ENCODE results near the gene AP4B1. TPM values are rescaled to one million over a fixed set of nuclear protein-coding genes. Genes with fewer than 3 reads are reported as not detected.
A peak's percentile ranks its signal among the peaks of the same experiment; 100 is the strongest.

AP4B1 gene
- total RNA-seq, 3 donors from 2014 or later (not counting 1 experiment from before 2014, with no cell fraction given), result 64.0 to 78.7 (median 77.6) TPM

DNA sequence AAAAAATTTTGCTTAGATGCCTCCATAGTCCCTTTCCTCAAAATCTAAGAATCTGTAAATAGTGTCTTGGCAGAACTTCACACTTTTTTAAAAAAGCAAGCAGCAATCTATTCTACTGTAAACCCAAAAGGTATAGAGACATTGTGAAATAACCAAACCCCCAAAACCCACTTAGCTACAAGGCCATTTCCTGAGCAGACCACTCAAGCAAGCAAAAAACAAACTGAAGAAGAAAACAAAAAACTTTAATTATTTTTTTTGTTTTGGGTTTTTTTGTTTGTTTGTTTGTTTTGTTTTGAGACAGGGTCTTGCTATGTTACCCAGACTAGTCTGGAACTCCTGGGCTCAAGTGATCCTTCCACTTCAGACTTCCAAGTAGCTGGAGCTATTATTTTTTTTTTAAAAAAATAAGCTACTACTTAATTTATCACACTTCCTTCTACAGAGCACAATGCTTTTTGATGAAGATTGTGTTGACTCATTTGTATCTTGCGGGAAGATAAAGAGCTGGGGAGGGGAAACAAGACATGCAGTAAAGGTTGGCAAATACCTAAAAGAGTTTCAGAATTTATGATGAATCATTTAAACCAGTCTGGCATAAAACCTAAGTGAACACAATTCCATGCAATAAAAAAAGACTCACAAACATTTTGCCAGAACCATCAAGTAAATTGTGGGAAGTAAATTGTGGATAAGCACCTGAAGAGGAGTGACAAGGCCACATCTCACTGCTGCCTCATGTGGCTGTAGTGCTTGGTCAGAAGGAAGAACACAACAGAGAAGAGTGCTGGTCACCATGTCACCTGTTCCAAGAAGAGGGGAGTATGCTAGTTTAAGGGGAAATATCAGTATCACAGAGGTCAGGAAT lies 30.4 kb downstream of the AP4B1 start:
- H3K9me3 ChIP-seq (ENCODE audit: control insufficient read depth, insufficient read depth, low read length), result no peaks in the 10 kb centered on the region
- Mint-ChIP-seq H3K27me3 (ENCODE audit: low read depth in 2 of 2) (no peaks in the 10 kb centered on the region), H3K9me3 (no peaks in the 10 kb centered on the region), H3K4me3 (peak overlapping the region; percentile 74), H3K4me1 (peaks cover 77 to 83% of the 10 kb centered on the region in 2 donors), H3K36me3 (no peaks in the 10 kb centered on the region), H3K27ac (peak overlapping the region; percentile 87 to 95)
- H3K36me3 ChIP-seq (ENCODE audit: control insufficient read depth, insufficient read depth, low read length), result no peaks in the 10 kb centered on the region
- ATAC-seq (peak; percentile 24 to 50 (median 46)), DNase-seq (peak in 1 of 2 donors; percentile 54)
- no peaks in the 10 kb centered on the region for H3K27me3 ChIP-seq (ENCODE audit: control insufficient read depth, insufficient read depth, low read length)
- H3K27ac ChIP-seq (ENCODE audit: low read length), result peak overlapping the region; percentile 75
- H3K4me3 ChIP-seq (ENCODE audit: low read length), result no peak overlapping the region
- peaks cover 44% of the 10 kb centered on the region for H3K4me1 ChIP-seq (ENCODE audit: control insufficient read depth, insufficient read depth, low read length)
- WGBS (ENCODE audit: insufficient coverage), result no CpG with 5 or more reads among the region's 1 CpG
- intact Hi-C loops (cut with micrococcal nuclease), result loop anchor here (5.0 kb wide), 2 partner anchors 37 to 1257 kb away; partner anchors contain the start of genes CAPZA1 and ST7L
- TF ChIP-seq, protein P1, sequence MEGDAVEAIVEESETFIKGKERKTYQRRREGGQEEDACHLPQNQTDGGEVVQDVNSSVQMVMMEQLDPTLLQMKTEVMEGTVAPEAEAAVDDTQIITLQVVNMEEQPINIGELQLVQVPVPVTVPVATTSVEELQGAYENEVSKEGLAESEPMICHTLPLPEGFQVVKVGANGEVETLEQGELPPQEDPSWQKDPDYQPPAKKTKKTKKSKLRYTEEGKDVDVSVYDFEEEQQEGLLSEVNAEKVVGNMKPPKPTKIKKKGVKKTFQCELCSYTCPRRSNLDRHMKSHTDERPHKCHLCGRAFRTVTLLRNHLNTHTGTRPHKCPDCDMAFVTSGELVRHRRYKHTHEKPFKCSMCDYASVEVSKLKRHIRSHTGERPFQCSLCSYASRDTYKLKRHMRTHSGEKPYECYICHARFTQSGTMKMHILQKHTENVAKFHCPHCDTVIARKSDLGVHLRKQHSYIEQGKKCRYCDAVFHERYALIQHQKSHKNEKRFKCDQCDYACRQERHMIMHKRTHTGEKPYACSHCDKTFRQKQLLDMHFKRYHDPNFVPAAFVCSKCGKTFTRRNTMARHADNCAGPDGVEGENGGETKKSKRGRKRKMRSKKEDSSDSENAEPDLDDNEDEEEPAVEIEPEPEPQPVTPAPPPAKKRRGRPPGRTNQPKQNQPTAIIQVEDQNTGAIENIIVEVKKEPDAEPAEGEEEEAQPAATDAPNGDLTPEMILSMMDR (IDR thresholded peaks at IDR 0.05), result no peak

DNA sequence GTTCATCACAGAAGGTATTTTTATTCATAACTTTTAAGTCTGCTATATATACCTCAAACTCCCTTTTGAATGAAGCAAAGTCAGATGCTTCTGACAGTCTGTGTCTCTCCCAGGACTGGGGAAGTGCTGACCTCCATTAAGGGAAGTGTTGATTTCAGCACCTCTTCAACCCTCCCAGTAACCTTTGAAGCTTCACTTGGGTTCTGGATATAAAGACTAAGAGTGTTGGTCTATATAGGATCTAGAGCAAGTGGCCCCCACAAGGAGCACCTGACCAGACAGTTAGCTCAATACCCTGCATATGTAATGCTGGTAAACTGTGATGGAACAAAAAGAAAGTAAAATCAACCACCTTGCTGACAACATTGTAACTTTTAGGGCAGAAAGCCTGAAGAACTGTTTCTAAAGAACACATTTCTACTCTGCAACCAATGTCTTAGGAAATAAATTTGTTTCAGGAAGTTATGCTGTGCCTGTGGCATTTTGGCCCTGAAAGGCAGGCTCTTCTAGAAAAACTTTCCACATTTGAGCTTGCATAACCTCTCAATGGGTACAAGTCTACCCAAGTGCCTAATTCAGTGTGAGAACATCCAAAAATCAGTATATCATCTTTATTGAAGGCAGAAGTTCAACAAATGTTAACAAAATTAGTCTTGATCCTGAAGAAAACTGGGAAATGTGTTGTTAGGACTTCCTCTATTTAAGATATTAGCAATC lies 32.2 kb downstream of the AP4B1 start:
- Mint-ChIP-seq H3K4me3 (peak overlapping the region; percentile 94), H3K36me3 (no peaks in the 10 kb centered on the region), H3K27me3 (ENCODE audit: low read depth in 2 of 2) (no peaks in the 10 kb centered on the region), H3K9me3 (no peaks in the 10 kb centered on the region), H3K4me1 (peaks cover 79 to 85% of the 10 kb centered on the region in 2 donors), H3K27ac (peak overlapping the region; percentile 87 to 95)
- H3K4me1 ChIP-seq (ENCODE audit: control insufficient read depth, insufficient read depth, low read length), result peaks cover 47% of the 10 kb centered on the region
- intact Hi-C loops (cut with micrococcal nuclease), result loop anchor here (5.0 kb wide), 2 partner anchors 35 to 1255 kb away; partner anchors contain the start of genes CAPZA1 and ST7L
- ATAC-seq, result peak; percentile 9 to 54 (median 20)
- H3K27me3 ChIP-seq (ENCODE audit: control insufficient read depth, insufficient read depth, low read length), result no peaks in the 10 kb centered on the region
- no peak overlapping the region for H3K4me3 ChIP-seq (ENCODE audit: low read length)
- peak overlapping the region; percentile 92 for H3K27ac ChIP-seq (ENCODE audit: low read length)
- peak in 1 of 2 donors; percentile 53 for DNase-seq
- TF ChIP-seq, protein P1 (IDR thresholded peaks at IDR 0.05), result no peak
- no peaks in the 10 kb centered on the region for H3K9me3 ChIP-seq (ENCODE audit: control insufficient read depth, insufficient read depth, low read length)
- H3K36me3 ChIP-seq (ENCODE audit: control insufficient read depth, insufficient read depth, low read length), result no peaks in the 10 kb centered on the region

DNA sequence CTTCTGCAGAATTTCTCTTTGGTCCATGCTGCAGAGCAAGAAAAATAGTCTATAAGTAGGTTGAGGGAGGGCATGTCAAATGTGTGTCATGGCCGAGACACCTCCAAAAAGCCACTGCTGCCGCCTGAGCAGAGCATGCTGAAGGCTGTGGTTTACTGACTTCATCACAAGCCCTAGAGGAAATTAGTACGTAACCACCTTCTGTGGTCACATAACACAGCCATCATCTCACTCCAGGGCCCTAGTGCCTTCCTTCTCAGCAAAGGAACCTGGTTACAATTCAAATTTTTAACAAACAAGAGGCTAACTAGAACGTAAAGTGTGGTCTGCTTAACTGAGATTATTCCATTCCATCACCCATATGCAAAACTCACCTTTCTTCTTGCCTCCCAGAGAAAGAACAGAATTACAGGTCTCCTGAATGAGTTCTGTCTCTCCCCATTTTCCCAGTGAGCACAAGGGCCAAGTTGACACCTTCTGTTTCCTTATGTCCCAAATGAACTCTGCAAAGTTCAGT lies 32.9 kb downstream of the AP4B1 start, which contains the start of gene PTPN22:
PTPN22 (minus strand) TSS at position 116 of the 517 bp plus-strand sequence.
- peak within 1 kb of the TSS; percentile 94 for H3K4me3 Mint-ChIP-seq
- no peaks in the 10 kb centered on the region for H3K36me3 Mint-ChIP-seq
- peak within 1 kb of the TSS; percentile 70 for H3K4me3 ChIP-seq (ENCODE audit: low read length)
- H3K36me3 ChIP-seq (ENCODE audit: control insufficient read depth, insufficient read depth, low read length), result no peaks in the 10 kb centered on the region
- peaks cover 78 to 85% of the 10 kb centered on the region in 2 donors for H3K4me1 Mint-ChIP-seq
- peak within 1 kb of the TSS; percentile 87 to 95 for H3K27ac Mint-ChIP-seq
- peak; percentile 75 to 94 for DNase-seq
- WGBS (ENCODE audit: insufficient coverage), result 0% methylated on average over 4 of the region's 4 CpGs
- no peaks in the 10 kb centered on the region for H3K27me3 ChIP-seq (ENCODE audit: control insufficient read depth, insufficient read depth, low read length)
- peak within 1 kb of the TSS; percentile 92 for H3K27ac ChIP-seq (ENCODE audit: low read length)
- no peaks in the 10 kb centered on the region for H3K9me3 ChIP-seq (ENCODE audit: control insufficient read depth, insufficient read depth, low read length)
- H3K4me1 ChIP-seq (ENCODE audit: control insufficient read depth, insufficient read depth, low read length), result peaks cover 49% of the 10 kb centered on the region
- no peaks in the 10 kb centered on the region for H3K27me3 Mint-ChIP-seq (ENCODE audit: low read depth in 2 of 2)
- H3K9me3 Mint-ChIP-seq, result no peaks in the 10 kb centered on the region
- TF ChIP-seq, protein P1 (IDR thresholded peaks at IDR 0.05), result no peak
- ATAC-seq, result peak; percentile 75 to 93 (median 92)
- intact Hi-C loops (cut with micrococcal nuclease), result loop anchor here (1.0 to 5.0 kb wide), 8 partner anchors 9 to 1254 kb away; partner anchors contain the start of genes AP4B1, CAPZA1, RSBN1 and ST7L
